K562 treated with DMSO at 1 percent for 48 hours (cell line): Measurements from ENCODE around the gene GLS2. TPM values are rescaled to one million over a fixed set of nuclear protein-coding genes. Genes with fewer than 3 reads are reported as not detected.

Experiments used
- total RNA-seq: library from RNA; unstranded; fragments of 300-600 nt; gene quantifications from 2 replicates; pipeline ENCODE4 v1.2.3, GENCODE V29; 2022; ENCODE audit warnings: low replicate concordance; ENCODE audit errors: extremely low read depth

The GLS2 gene
- not detected in 2 replicates for total RNA-seq

DNA sequence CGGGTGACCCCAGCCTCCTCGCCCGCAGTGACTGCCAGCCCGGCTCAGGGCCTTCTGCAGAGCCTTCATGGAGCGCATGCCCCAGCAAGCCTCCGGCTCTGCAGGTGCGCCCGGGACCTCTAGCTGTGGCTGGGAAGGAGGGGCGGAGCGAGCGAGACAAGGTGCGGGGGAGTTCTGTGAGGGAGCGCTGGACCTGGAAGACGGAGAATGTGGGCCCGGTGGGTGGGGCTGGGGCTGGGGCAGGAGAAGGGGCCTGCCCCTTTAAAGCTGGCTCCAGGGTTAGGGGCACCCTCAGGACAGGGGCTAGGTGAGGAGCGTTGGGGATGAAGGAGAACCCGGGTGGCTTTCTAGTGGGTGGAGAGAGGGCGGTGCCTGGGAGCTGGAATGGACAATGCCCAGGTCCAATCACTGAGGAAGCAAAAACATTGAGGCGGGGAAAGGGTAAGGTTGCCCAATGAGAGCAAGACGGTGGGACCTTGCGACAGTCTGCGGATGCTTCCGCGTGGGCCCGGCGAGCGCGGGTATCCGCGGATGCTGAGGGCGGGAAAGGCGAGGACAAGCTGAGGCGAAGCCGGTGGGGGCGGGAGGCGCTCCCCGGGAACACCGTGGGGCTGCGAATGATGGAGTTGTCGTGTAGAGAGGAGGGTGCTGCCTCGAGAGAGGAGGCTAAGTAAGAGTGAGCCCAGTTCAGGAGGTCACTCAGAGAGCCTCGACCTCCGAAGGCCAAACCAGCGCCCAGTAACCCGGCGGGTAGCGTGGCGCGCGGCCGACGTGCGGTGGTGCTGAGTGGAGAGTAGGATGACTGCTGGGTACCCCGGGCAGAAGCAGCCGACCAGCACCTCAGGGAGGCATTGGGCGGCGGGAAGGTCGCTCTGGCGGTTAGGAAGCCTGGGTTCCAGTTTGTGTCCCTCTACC, at the start of gene GLS2:
Gene GLS2 (minus strand): TSS at position 121 of the 915 bp plus-strand sequence. CDS start 43 bp downstream, at position 78.

GRCh38 chr12:56521590-56522371, 33.8 kb upstream of the GLS2 start, which contains the start of gene RBMS2:
Gene RBMS2 (plus strand): TSS chr12:56521820. CDS start chr12:56522024, 204 bp downstream.

GRCh38 chr12:56468216-56469006, 19.6 kb downstream of the GLS2 start, which contains the start of gene SPRYD4:
Gene SPRYD4 (plus strand): TSS chr12:56468578. CDS start chr12:56468592, 14 bp downstream.

DNA sequence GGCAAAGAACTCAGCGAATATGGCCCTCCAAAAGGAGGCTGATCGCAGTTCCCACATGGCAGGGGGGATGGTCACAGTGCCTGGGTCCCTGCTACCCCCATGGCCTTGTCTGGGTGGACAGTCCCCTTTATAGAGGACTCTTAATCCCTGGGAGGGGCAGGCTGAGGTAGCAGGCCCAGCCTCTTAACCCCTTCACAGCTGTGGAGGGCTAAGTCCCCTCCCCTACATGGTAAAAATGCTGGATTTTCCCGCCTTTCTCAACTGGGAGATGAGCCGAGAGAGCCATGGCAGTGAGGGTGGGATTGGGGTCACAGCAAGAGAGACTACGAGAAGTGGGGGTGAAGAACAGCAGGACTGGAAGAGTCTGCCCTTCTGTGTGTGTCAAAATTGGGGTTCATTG, 33.4 kb downstream of the GLS2 start, which contains the start of gene MIP:
Gene MIP (minus strand): TSS at position 101 of the 400 bp plus-strand sequence. CDS start 44 bp downstream, at position 57.

GRCh38 chr12:56448860-56449621, 38.9 kb downstream of the GLS2 start, which contains the start of gene TIMELESS:
Gene TIMELESS (minus strand): TSS chr12:56449426. CDS start chr12:56434170, 15,256 bp downstream.

Other genes starting within 250 kb of the GLS2 start
- not detected in 2 replicates for gene ANKRD52, start 229.8 kb downstream of the GLS2 start, total RNA-seq
- gene COQ10A, start 221.2 kb downstream of the GLS2 start, total RNA-seq, result not detected in 2 replicates
- gene CS, start 187.8 kb downstream of the GLS2 start, total RNA-seq, result 326 TPM in 1 of 2 replicates, not detected in the other
- not detected in 2 replicates for gene CNPY2, start 172.2 kb downstream of the GLS2 start, total RNA-seq
- not detected in 2 replicates for gene PAN2, start 154.2 kb downstream of the GLS2 start, total RNA-seq
- gene IL23A, start 149.3 kb downstream of the GLS2 start, total RNA-seq, result not detected in 2 replicates
- not detected in 2 replicates for gene STAT2, start 128.1 kb downstream of the GLS2 start, total RNA-seq
- gene APOF, start 125.3 kb downstream of the GLS2 start, total RNA-seq, result not detected in 2 replicates
- gene TIMELESS, start 38.7 kb downstream of the GLS2 start, total RNA-seq, result not detected in 2 replicates
- gene MIP, start 33.5 kb downstream of the GLS2 start, total RNA-seq, result not detected in 2 replicates
- not detected in 2 replicates for gene SPRYD4, start 19.6 kb downstream of the GLS2 start, total RNA-seq
- gene RBMS2, start 33.7 kb upstream of the GLS2 start, total RNA-seq, result not detected in 2 replicates
- not detected in 2 replicates for gene BAZ2A, start 142.2 kb upstream of the GLS2 start, total RNA-seq
- gene ATP5F1B, start 157.8 kb upstream of the GLS2 start, total RNA-seq, result 1,380 TPM in 1 of 2 replicates, not detected in the other
- not detected in 2 replicates for gene PTGES3, start 200.1 kb upstream of the GLS2 start, total RNA-seq
- gene NACA, start 237.1 kb upstream of the GLS2 start, total RNA-seq, result 1,547 TPM in 1 of 2 replicates, not detected in the other